GM12878 (cell line): Measurements from ENCODE around the gene ZNF775. TPM values are rescaled to one million over a fixed set of nuclear protein-coding genes. Genes with fewer than 3 reads are reported as not detected.

Source experiments
- BACH1 ChIP-seq: fragments of 450-650 bp; IDR thresholded peaks from 2 replicates; pipeline ENCODE4 v1.6.1; 2017; ENCODE audit warnings: mild to moderate bottlenecking, borderline replicate concordance
- BCL11A ChIP-seq: IDR thresholded peaks from 2 replicates; pipeline ENCODE4 v1.6.1; 2011; ENCODE audit warnings: low read depth, low read length
- CEBPB ChIP-seq, 2 experiments: fragments of 150-350 bp in 1 of 2; IDR thresholded peaks; 2 replicates each; pipeline ENCODE4 v1.6.1; 2012 to 2014; ENCODE audit warnings: low read depth in 2 of 2, low read length in 2 of 2, borderline replicate concordance in 1 of 2, inconsistent platforms in 1 of 2
- CHD1 ChIP-seq: IDR thresholded peaks from 2 replicates; pipeline ENCODE4 v1.6.1; 2012; ENCODE audit warnings: low read depth, low read length, improper control_type of control experiment
- E2F4 ChIP-seq: IDR thresholded peaks from 2 replicates; pipeline ENCODE4 v1.6.1; 2012; ENCODE audit warnings: low read depth, low read length, improper control_type of control experiment
- E4F1 ChIP-seq: fragments of 450-650 bp; IDR thresholded peaks from 2 replicates; pipeline ENCODE4 v1.6.1; 2018; ENCODE audit warnings: borderline replicate concordance, mild to moderate bottlenecking; ENCODE audit not compliant: partially characterized antibody
- HSF1 ChIP-seq: fragments of 150-350 bp; IDR thresholded peaks from 2 replicates; pipeline ENCODE4 v1.6.1; 2014; ENCODE audit warnings: mild to moderate bottlenecking, low read depth, low read length
- MYB ChIP-seq: fragments of 150-350 bp; IDR thresholded peaks from 2 replicates; pipeline ENCODE4 v1.6.1; 2014; ENCODE audit warnings: mild to moderate bottlenecking, low read depth, low read length, borderline replicate concordance
- NR2C1 ChIP-seq: fragments of 450-650 bp; IDR thresholded peaks from 2 replicates; pipeline ENCODE4 v1.6.1; 2017; ENCODE audit warnings: antibody characterized with exemption, mild to moderate bottlenecking, moderate library complexity
- NR2C2 ChIP-seq: IDR thresholded peaks from 2 replicates; pipeline ENCODE4 v1.6.1; 2011; ENCODE audit warnings: borderline replicate concordance, low read depth; ENCODE audit not compliant: control insufficient read depth, insufficient read length
- NRF1 ChIP-seq: conservative IDR thresholded peaks from 2 replicates; pipeline ENCODE4 v1.6.1; 2011; ENCODE audit warnings: mild to moderate bottlenecking, low read depth, low read length, improper control_type of control experiment
- PAX5 ChIP-seq: IDR thresholded peaks from 2 replicates; pipeline ENCODE4 v1.6.1; 2011; ENCODE audit warnings: low read depth, low read length, borderline replicate concordance
- RAD51 ChIP-seq: fragments of 450-650 bp; IDR thresholded peaks from 2 replicates; pipeline ENCODE4 v1.6.1; 2016; ENCODE audit warnings: moderate library complexity, mild to moderate bottlenecking, inconsistent platforms
- SUPT20H ChIP-seq: IDR thresholded peaks from 2 replicates; pipeline ENCODE4 v1.6.1; 2011; ENCODE audit warnings: low read depth, mild to moderate bottlenecking, low read length, moderate library complexity, borderline replicate concordance; ENCODE audit not compliant: control insufficient read depth
- USF1 ChIP-seq: IDR thresholded peaks from 2 replicates; pipeline ENCODE4 v1.6.1; 2011; ENCODE audit warnings: borderline replicate concordance, low read depth, mild to moderate bottlenecking, moderate library complexity, mixed read lengths, low read length; ENCODE audit not compliant: insufficient read depth; ENCODE audit errors: extremely low read length
- ZBED1 ChIP-seq: IDR thresholded peaks from 2 replicates; pipeline ENCODE4 v1.6.1; 2016; ENCODE audit warnings: borderline replicate concordance
- polyA plus RNA-seq, 11 experiments: library from polyadenylated mRNA; depleted of rRNA in 4 of 11; unstranded in 6 of 11; stranded (reverse) in 5 of 11; fragments of >200 nt; fragmentation: Nextera tagmentation in 4 of 11; fragmentation: Illumina TruSeq in 1 of 11; extraction: Ambion mirVana in 4 of 11; extraction: Trizol in 1 of 11; gene quantifications; 1 replicate in 1 of 11; 2 replicates in 10 of 11; pipeline versions ENCODE4 v1.2.1 to v1.2.3, GENCODE V29; 2011 to 2016; ENCODE audit warnings: inconsistent platforms in 2 of 11, missing spikeins in 2 of 11, low read depth in 1 of 11
- total RNA-seq, 4 experiments: library from RNA; depleted of rRNA in 3 of 4; stranded (reverse); fragments of >200 nt in 3 of 4; fragmentation: Illumina TruSeq in 1 of 4; extraction: Trizol in 1 of 4; gene quantifications; 2 replicates each; pipeline versions ENCODE4 v1.2.1 to v1.2.3, GENCODE V29; 2013 to 2021
- TF ChIP-seq, protein P1 (sequence below): IDR thresholded peaks from 2 replicates; pipeline ENCODE4 v1.6.1; 2012; ENCODE audit warnings: mild to moderate bottlenecking, low read depth, low read length

Gene ZNF775
- total and polyA plus RNA-seq, 10 of the 15 experiments (the other 5 are each of a cell fraction or from before 2014, with no cell fraction given) = 0.05 to 14.3 (median 2.1) TPM

GRCh38 chr7:150435390-150436073, 56.4 kb downstream of the ZNF775 start (continued):
- TF ChIP-seq HSF1 (no peak), PAX5 (peak; percentile 64; the same call in 1 of the 2 replicates), RAD51 (peak; percentile 95), E4F1 (no peak), CEBPB (IDR thresholded peaks at IDR 0.05; ENCODE audit: borderline replicate concordance in 1 of 2, low read depth in 2 of 2, low read length in 2 of 2) (no peak), USF1 (peak; percentile 63), ZBED1 (peak; percentile 46; the same call in 1 of the 2 replicates), NRF1 (no peak), NR2C2 (no peak), E2F4 (no peak), NR2C1 (no peak), CHD1 (no peak), SUPT20H (no peak), MYB (0 out of 2 replicates have a peak, but pooled peaks have one; percentile 29), BCL11A (peak; percentile 87), BACH1 (peak; percentile 78; the same call in 1 of the 2 replicates)
- TF ChIP-seq, protein P1, sequence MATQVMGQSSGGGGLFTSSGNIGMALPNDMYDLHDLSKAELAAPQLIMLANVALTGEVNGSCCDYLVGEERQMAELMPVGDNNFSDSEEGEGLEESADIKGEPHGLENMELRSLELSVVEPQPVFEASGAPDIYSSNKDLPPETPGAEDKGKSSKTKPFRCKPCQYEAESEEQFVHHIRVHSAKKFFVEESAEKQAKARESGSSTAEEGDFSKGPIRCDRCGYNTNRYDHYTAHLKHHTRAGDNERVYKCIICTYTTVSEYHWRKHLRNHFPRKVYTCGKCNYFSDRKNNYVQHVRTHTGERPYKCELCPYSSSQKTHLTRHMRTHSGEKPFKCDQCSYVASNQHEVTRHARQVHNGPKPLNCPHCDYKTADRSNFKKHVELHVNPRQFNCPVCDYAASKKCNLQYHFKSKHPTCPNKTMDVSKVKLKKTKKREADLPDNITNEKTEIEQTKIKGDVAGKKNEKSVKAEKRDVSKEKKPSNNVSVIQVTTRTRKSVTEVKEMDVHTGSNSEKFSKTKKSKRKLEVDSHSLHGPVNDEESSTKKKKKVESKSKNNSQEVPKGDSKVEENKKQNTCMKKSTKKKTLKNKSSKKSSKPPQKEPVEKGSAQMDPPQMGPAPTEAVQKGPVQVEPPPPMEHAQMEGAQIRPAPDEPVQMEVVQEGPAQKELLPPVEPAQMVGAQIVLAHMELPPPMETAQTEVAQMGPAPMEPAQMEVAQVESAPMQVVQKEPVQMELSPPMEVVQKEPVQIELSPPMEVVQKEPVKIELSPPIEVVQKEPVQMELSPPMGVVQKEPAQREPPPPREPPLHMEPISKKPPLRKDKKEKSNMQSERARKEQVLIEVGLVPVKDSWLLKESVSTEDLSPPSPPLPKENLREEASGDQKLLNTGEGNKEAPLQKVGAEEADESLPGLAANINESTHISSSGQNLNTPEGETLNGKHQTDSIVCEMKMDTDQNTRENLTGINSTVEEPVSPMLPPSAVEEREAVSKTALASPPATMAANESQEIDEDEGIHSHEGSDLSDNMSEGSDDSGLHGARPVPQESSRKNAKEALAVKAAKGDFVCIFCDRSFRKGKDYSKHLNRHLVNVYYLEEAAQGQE = no peak
